Measurements from ENCODE around the gene NCAPH2. TPM values are rescaled to one million over a fixed set of nuclear protein-coding genes. Genes with fewer than 3 reads are reported as not detected.

The NCAPH2 gene
- polyA plus RNA-seq, 1 experiment, result 10.4 TPM

DNA sequence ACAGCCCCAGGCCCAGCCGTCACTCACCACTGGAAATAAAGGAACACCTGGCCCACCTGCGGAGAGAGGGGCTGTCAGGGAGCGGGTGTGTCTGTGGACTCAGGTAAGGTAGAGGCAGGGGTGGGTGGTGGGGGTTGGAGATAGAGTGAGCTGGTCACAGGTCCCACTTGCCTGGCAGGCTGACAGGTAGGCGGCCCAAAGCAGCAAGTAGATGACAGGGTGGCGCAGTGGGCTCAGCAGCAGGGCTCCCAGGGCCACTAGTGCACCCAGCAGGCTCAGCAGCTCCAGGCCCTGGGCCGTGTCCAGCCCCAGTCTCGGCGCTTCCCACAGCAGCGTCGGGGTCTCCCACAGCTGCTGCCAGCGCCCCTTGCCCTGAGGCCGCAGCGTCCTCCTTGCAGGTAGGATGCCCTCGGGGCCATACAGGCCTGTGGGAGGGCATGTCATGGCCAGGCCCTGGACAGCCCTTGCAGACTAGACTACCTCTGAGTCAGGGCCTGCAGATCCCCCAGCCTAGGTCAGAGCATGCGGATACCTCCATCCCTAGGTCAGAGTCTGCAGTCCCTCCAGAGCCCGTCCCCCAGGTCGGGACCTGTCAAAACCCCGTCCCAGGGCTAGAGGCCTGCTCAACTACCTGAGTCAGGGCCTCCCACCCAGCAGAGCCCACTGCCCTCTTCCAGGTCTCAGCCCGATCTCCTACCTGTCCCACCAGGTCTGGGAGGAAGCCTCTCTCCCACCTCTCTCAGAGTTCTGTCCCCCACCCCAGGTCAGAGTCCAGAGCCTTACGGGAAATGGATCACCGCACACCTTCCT is 1.2 kb upstream of the NCAPH2 start:
- Histone ChIP-seq H3K27me3 (ENCODE audit: control insufficient read depth, insufficient read depth, low read length) (no peaks in the 10 kb centered on the region), H3K4me3 (ENCODE audit: low read depth, low read length) (peak overlapping the region; percentile 99), H3K9me3 (ENCODE audit: control insufficient read depth, insufficient read depth, low read length) (no peaks in the 10 kb centered on the region; the same call in 1 of the 2 replicates), H3K27ac (ENCODE audit: low read depth, low read length) (peak overlapping the region; percentile 47)
- POLR2A ChIA-PET, result interaction anchor here (1.0 to 1.9 kb wide), 2 partner anchors 19 to 76 kb away, joined by 11 to 29 read pairs; partner anchors contain the start of genes CHKB and SCO2
- CTCF ChIA-PET, result interaction anchor here (0.6 to 4.2 kb wide), 3 partner anchors 9 to 56 kb away, joined by 3 to 28 read pairs (median 7); partner anchors contain the start of genes SCO2 and SYCE3
- DNase-seq (ENCODE audit: low read depth, low spot score), result no peak
- TF ChIP-seq, protein P1, sequence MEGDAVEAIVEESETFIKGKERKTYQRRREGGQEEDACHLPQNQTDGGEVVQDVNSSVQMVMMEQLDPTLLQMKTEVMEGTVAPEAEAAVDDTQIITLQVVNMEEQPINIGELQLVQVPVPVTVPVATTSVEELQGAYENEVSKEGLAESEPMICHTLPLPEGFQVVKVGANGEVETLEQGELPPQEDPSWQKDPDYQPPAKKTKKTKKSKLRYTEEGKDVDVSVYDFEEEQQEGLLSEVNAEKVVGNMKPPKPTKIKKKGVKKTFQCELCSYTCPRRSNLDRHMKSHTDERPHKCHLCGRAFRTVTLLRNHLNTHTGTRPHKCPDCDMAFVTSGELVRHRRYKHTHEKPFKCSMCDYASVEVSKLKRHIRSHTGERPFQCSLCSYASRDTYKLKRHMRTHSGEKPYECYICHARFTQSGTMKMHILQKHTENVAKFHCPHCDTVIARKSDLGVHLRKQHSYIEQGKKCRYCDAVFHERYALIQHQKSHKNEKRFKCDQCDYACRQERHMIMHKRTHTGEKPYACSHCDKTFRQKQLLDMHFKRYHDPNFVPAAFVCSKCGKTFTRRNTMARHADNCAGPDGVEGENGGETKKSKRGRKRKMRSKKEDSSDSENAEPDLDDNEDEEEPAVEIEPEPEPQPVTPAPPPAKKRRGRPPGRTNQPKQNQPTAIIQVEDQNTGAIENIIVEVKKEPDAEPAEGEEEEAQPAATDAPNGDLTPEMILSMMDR (IDR thresholded peaks at IDR 0.05; ENCODE audit: low read depth, low read length), result no peak

DNA sequence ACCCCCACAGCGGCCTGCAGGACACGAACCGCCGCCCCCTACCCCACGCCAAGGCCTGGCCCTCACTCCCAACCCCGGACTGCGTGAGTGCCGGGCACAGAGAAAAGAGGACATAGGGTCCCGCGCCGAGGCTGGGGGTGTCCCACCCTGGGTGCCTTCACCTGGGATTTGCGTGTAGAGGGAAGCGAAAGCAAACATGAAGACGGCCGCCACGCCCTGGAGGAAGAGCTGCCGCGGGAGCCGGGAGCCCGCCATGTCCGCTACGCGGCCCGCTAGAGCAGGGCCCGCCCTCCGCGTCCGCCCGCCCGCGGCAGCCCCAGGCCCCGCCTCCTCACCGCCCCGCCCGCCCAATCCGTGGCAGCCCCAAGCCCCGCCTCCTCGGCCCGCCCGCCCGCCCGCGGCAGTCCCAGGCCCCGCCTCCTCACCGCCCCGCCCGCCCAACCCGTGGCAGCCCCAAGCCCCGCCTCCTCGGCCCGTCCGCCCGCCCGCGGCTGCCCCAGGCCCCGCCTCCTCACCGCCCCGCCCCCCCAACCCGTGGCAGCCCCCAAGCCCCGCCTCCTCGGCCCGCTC is 518 bp upstream of the NCAPH2 start, which contains the start of gene LMF2:
Gene LMF2, minus strand, starts transcription at position 282 of the 570 bp plus-strand sequence. Its CDS starts 27 bp downstream, at position 255.
- no peak for DNase-seq (ENCODE audit: low read depth, low spot score)

DNA sequence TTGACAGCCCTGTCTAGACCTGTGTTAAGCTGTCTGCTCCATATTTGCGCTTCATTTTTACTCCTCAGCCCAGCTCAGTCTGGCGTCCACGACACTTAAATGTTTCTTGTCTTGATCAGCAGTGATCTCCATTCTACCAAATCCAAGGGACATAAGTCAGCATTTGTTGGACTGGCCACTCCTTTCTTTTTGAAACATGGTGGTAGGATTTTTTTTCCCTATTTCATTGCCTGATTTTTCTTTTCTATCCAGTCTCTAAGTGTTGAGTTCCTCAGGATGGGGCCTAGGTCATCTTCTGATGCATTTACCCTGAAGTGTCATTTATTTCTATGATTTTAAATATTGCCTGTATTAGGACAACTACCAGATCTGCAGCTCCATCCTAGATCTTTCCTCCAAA is 873 bp downstream of the NCAPH2 start:
- Histone ChIP-seq H3K27me3 (ENCODE audit: control insufficient read depth, insufficient read depth, low read length) (no peaks in the 10 kb centered on the region), H3K4me3 (ENCODE audit: low read depth, low read length) (peak overlapping the region; percentile 84), H3K9me3 (ENCODE audit: control insufficient read depth, insufficient read depth, low read length) (no peaks in the 10 kb centered on the region; the same call in 1 of the 2 replicates), H3K27ac (ENCODE audit: low read depth, low read length) (no peak overlapping the region)
- DNase-seq (ENCODE audit: low read depth, low spot score), result no peak
- TF ChIP-seq, protein P1 (IDR thresholded peaks at IDR 0.05; ENCODE audit: low read depth, low read length), result no peak
- POLR2A ChIA-PET, result interaction anchor here (1.9 kb wide), 1 partner anchor 17 kb away, joined by 29 read pairs; the partner anchor contains the start of gene SCO2
- CTCF ChIA-PET, result interaction anchor here (1.5 to 4.2 kb wide), 3 partner anchors 11 to 54 kb away, joined by 5 to 28 read pairs (median 7); partner anchors contain the start of genes SCO2 and SYCE3

More for the DNA sequence above, 518 bp upstream of the NCAPH2 start, which contains the start of gene LMF2:
- TF ChIP-seq, protein P1 (IDR thresholded peaks at IDR 0.05; ENCODE audit: low read depth, low read length), result no peak
- Histone ChIP-seq H3K27ac (ENCODE audit: low read depth, low read length) (peak within 1 kb of the TSS; percentile 68), H3K27me3 (ENCODE audit: control insufficient read depth, insufficient read depth, low read length) (no peaks in the 10 kb centered on the region), H3K9me3 (ENCODE audit: control insufficient read depth, insufficient read depth, low read length) (no peaks in the 10 kb centered on the region; the same call in 1 of the 2 replicates), H3K4me3 (ENCODE audit: low read depth, low read length) (peak within 1 kb of the TSS; percentile 99)
- ChIA-PET POLR2A (interaction anchor here (0.8 to 1.9 kb wide), 6 partner anchors 9 to 75 kb away, joined by 3 to 29 read pairs (median 4); partner anchors contain the start of genes CHKB and SCO2), CTCF (interaction anchor here (0.7 to 4.2 kb wide), 4 partner anchors 9 to 113 kb away, joined by 4 to 28 read pairs (median 6); partner anchors contain the start of genes SCO2 and SYCE3)

DNA sequence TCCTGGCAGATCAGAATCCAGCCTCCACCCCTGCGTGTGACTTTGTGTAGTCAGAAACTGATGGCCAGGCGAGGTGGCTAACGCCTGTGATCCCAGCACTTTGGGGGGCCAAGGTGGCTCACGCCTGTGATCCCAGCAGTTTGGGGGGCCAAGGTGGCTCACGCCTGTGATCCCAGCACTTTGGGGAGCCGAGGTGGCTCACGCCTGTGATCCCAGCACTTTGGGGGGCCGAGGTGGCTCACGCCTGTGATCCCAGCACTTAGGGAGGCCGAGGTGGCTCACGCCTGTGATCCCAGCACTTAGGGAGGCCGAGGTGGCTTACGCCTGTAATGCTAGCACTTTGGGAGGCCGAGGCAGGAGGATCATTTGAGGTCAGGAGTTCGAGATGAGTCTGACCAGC is 5.2 kb downstream of the NCAPH2 start:
- Histone ChIP-seq H3K9me3 (ENCODE audit: control insufficient read depth, insufficient read depth, low read length) (no peaks in the 10 kb centered on the region), H3K27ac (ENCODE audit: low read depth, low read length) (no peak overlapping the region), H3K27me3 (ENCODE audit: control insufficient read depth, insufficient read depth, low read length) (no peaks in the 10 kb centered on the region), H3K4me3 (ENCODE audit: low read depth, low read length) (no peak overlapping the region)
- ChIA-PET CTCF (interaction anchor here (0.6 kb wide), 1 partner anchor 107 kb away, joined by 5 read pairs; no protein-coding TSS in a partner anchor), POLR2A (interaction anchor here (1.7 kb wide), 1 partner anchor 12 kb away, joined by 6 read pairs; the partner anchor contains the start of gene SCO2)
- TF ChIP-seq, protein P1 (IDR thresholded peaks at IDR 0.05; ENCODE audit: low read depth, low read length), result no peak
- no peak for DNase-seq (ENCODE audit: low read depth, low spot score)
